GM12874 (cell line): Measurements from ENCODE around the gene FAM228A.

Experiments
- TF ChIP-seq, protein P1 (sequence below): IDR thresholded peaks from 2 replicates; pipeline ENCODE4 v1.5.1; 2011; ENCODE audit warnings: low read depth, mild to moderate bottlenecking, control low read depth, low read length, moderate library complexity; ENCODE audit not compliant: insufficient read depth

Gene FAM228A

DNA sequence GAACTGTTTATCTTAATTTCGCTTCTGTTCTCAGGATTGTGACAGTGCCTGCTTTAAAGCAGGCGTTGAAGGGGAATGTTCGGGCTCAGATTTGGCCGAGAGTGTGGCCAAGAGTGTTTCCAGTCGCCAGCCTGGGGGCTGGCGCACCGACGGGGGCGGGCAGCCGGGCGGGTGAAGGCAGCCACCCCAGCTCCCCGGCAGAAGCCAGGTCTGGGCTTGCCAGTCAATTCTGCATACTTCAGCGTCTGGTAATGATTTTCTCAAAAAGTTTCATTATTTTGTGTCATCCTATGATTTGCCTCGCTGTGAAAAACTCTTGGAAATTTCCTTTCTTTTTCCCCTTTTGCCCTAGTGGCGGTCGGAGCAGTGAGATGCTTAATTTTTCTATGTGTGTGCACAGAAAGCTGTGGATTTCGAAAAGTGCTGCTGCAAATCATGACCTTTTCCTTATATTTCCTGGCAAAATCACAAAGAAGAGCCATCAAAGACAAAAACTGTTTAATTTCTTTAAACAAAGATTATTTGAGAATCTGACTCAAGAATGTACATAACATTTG is 856 bp downstream of the FAM228A start:
- TF ChIP-seq, protein P1, sequence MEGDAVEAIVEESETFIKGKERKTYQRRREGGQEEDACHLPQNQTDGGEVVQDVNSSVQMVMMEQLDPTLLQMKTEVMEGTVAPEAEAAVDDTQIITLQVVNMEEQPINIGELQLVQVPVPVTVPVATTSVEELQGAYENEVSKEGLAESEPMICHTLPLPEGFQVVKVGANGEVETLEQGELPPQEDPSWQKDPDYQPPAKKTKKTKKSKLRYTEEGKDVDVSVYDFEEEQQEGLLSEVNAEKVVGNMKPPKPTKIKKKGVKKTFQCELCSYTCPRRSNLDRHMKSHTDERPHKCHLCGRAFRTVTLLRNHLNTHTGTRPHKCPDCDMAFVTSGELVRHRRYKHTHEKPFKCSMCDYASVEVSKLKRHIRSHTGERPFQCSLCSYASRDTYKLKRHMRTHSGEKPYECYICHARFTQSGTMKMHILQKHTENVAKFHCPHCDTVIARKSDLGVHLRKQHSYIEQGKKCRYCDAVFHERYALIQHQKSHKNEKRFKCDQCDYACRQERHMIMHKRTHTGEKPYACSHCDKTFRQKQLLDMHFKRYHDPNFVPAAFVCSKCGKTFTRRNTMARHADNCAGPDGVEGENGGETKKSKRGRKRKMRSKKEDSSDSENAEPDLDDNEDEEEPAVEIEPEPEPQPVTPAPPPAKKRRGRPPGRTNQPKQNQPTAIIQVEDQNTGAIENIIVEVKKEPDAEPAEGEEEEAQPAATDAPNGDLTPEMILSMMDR: no peak

GRCh38 chr2:24176326-24176725 is 1.5 kb downstream of the FAM228A start:
- TF ChIP-seq, protein P1: no peak

- TF ChIP-seq, protein P1: no peak
These were observed 4.8 kb downstream of the FAM228A start for GRCh38 chr2:24179683-24180082.

DNA sequence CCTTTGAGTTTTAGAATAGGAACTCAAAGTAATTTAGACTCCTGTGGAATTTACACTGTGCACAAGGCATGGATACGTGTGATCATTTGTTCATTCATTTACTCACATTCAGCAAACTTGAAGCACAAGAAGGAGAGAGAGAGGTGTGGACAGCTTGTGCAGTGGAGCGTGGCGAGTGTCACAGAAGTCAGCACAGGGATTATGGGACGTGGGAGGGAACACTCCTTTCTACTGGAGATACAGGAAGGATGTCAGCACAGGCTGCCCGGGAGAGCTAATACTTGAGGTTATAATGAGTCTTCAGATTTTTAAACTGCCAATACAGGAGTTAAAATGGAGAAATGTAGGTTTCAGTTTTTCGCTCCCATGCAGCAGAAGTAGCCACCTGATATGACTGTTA is 7.0 kb downstream of the FAM228A start:
- TF ChIP-seq, protein P1: no peak

- TF ChIP-seq, protein P1: no peak
These were observed 7.7 kb downstream of the FAM228A start for GRCh38 chr2:24182507-24182906.

DNA sequence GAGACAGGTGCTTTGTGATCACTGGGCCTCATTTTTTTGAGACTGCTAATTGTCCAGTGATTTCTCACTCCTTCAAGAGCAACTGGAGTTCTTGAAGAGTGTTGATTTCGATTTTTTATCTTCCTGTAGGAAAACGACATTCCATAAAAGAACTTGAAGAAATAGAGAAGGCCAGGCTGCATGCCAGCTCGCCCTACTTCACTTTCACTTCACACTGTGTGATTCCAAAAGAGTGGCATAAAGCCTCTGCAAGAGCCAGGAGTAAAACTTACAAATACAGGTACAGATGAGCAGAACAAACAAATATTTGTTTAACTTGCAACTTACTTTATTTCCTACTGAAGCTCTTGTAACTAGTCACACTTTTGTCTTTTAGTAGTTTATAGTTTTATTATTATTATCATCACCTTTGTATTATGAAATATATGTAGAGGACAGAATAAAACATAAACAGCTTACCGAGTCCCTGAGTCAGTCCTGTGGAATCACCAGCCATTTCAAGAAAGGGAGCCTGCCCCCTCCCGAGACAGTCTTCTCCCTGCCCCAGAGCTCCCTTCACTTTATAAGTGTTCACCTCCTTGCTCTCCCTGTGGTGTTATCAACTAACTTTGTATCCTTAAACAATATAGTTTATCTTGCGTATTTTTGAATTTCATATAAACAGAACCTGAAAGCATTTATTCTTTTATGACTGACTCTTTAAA is 8.7 kb downstream of the FAM228A start:
- TF ChIP-seq, protein P1: no peak

DNA sequence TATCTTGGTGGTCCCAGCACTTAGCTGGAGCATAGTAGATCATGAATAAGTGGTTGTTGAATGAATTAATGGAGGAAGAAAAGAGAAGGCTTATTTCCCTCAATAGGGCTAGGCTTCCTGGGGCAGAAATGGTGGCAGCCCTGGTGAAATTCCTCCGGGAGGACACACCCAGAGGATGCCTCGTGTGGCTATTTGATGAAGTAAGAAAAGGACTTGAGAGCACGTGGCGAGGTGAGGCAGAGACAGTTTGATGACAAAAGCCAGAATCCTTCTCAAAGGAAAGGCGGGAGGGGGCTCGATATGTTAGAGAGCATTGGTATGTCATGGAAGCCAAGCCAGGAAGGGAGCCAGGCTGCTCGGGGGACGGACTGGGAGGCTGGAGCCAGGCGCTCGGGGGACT is 14.7 kb downstream of the FAM228A start:
- TF ChIP-seq, protein P1: no peak
